Spinal cord (tissue), 10 donors: ENCODE data around the gene GNLY. TPM values are rescaled to one million over a fixed set of nuclear protein-coding genes. Genes with fewer than 3 reads are reported as not detected.

Experiments
- DNase-seq, 6 donors: peaks; one replicate each; pipeline versions ENCODE4 v3.0.0 to v3.0.0-alpha.2; 2013 to 2015; ENCODE audit warnings: low spot score in 6 of 6, low read depth in 4 of 6
- H3K27ac ChIP-seq: one replicate; pipeline ENCODE4 v1.5.1; 2013; ENCODE audit warnings: low read depth, low read length, control low read depth
- H3K27me3 ChIP-seq: one replicate; pipeline ENCODE4 v1.6.1; 2013; ENCODE audit warnings: low read length; ENCODE audit not compliant: control insufficient read depth, insufficient read depth
- H3K36me3 ChIP-seq: one replicate; pipeline ENCODE4 v1.6.1; 2013; ENCODE audit warnings: low read length; ENCODE audit not compliant: control insufficient read depth, insufficient read depth
- H3K4me1 ChIP-seq: one replicate; pipeline ENCODE4 v1.6.1; 2013; ENCODE audit warnings: low read length; ENCODE audit not compliant: control insufficient read depth, insufficient read depth
- H3K4me3 ChIP-seq: one replicate; pipeline ENCODE4 v1.5.1; 2013; ENCODE audit warnings: low read depth, low read length, control low read depth
- H3K9me3 ChIP-seq: one replicate; pipeline ENCODE4 v1.6.1; 2013; ENCODE audit warnings: low read length; ENCODE audit not compliant: control insufficient read depth, insufficient read depth
- WGBS: methylation state at CpG from one replicate; pipeline ENCODE4 v1.1.5; 2013; ENCODE audit warnings: missing lambda C conversion rate; ENCODE audit not compliant: insufficient coverage; 5-methylcytosine and 5-hydroxymethylcytosine counted together
- polyA plus RNA-seq, 2 donors: library from polyadenylated mRNA; unstranded; fragments of 120-200 nt; gene quantifications; one replicate each; pipeline ENCODE4 v1.2.1, GENCODE V29; 2013; ENCODE audit not compliant: insufficient read length in 2 of 2
- total RNA-seq, 2 donors: library from RNA; depleted of rRNA in 1 of 2; stranded (reverse); fragments of 120-200 nt in 1 of 2; fragments of >200 nt in 1 of 2; gene quantifications; one replicate each; pipeline versions ENCODE4 v1.2.3 to v1.2.4, GENCODE V29; 2013 to 2014
- donor health status: healthy.

Gene GNLY
- total and polyA plus RNA-seq, 4 donors: 0.40 to 0.80 (median 0.55) TPM; not detected in 1

- no peaks in the 10 kb centered on the region for H3K4me1 ChIP-seq
- H3K27me3 ChIP-seq: no peaks in the 10 kb centered on the region
- H3K36me3 ChIP-seq: no peaks in the 10 kb centered on the region
- no peak for DNase-seq
- H3K9me3 ChIP-seq: no peaks in the 10 kb centered on the region
- H3K4me3 ChIP-seq: no peak overlapping the region
- H3K27ac ChIP-seq: no peak overlapping the region
- WGBS: 87% methylated on average over 5 of the region's 9 CpGs
Observed at GRCh38 chr2:85672456-85672855, 21.7 kb upstream of the GNLY start.

- 82% methylated on average over 10 of the region's 11 CpGs for WGBS
- no peaks in the 10 kb centered on the region for H3K9me3 ChIP-seq
- H3K27me3 ChIP-seq: no peaks in the 10 kb centered on the region
- no peak overlapping the region for H3K4me3 ChIP-seq
- H3K27ac ChIP-seq: no peak overlapping the region
- H3K4me1 ChIP-seq: peaks cover 6% of the 10 kb centered on the region
- H3K36me3 ChIP-seq: no peaks in the 10 kb centered on the region
- no peak for DNase-seq
Observed at GRCh38 chr2:85673716-85674375, 20.3 kb upstream of the GNLY start.

GRCh38 chr2:85674417-85674816 lies 19.7 kb upstream of the GNLY start:
- Histone ChIP-seq H3K36me3 (no peaks in the 10 kb centered on the region), H3K4me3 (no peak overlapping the region), H3K9me3 (no peaks in the 10 kb centered on the region), H3K27ac (no peak overlapping the region), H3K4me1 (peaks cover 12% of the 10 kb centered on the region), H3K27me3 (no peaks in the 10 kb centered on the region)
- WGBS: 100% methylated on average over 2 of the region's 2 CpGs
- no peak for DNase-seq

- H3K36me3 ChIP-seq: no peaks in the 10 kb centered on the region
- H3K4me3 ChIP-seq: no peak overlapping the region
- H3K4me1 ChIP-seq: peaks cover 12% of the 10 kb centered on the region
- DNase-seq: no peak
- H3K27ac ChIP-seq: no peak overlapping the region
- WGBS: 92% methylated on average over 5 of the region's 6 CpGs
- no peaks in the 10 kb centered on the region for H3K9me3 ChIP-seq
- no peaks in the 10 kb centered on the region for H3K27me3 ChIP-seq
Observed at GRCh38 chr2:85675427-85675826, 18.7 kb upstream of the GNLY start.

GRCh38 chr2:85675866-85676548 lies 18.2 kb upstream of the GNLY start:
- no peak overlapping the region for H3K27ac ChIP-seq
- no peak for DNase-seq
- 74% methylated on average over 6 of the region's 6 CpGs for WGBS

GRCh38 chr2:85678377-85678776 lies 15.8 kb upstream of the GNLY start:
- H3K4me1 ChIP-seq: peaks cover 12% of the 10 kb centered on the region
- H3K4me3 ChIP-seq: no peak overlapping the region
- H3K27ac ChIP-seq: no peak overlapping the region
- no peaks in the 10 kb centered on the region for H3K27me3 ChIP-seq
- 78% methylated on average over 3 of the region's 3 CpGs for WGBS
- no peaks in the 10 kb centered on the region for H3K36me3 ChIP-seq
- DNase-seq: no peak
- H3K9me3 ChIP-seq: no peaks in the 10 kb centered on the region

More at GRCh38 chr2:85675866-85676548, 18.2 kb upstream of the GNLY start:
- Histone ChIP-seq H3K36me3 (no peaks in the 10 kb centered on the region), H3K9me3 (no peaks in the 10 kb centered on the region), H3K27me3 (no peaks in the 10 kb centered on the region), H3K4me3 (no peak overlapping the region), H3K4me1 (peaks cover 12% of the 10 kb centered on the region)

- H3K27me3 ChIP-seq: no peaks in the 10 kb centered on the region
- no peaks in the 10 kb centered on the region for H3K9me3 ChIP-seq
- peak; percentile 19 to 86 (median 36) for DNase-seq
- WGBS: 15% methylated on average over 21 of the region's 25 CpGs
- no peak overlapping the region for H3K27ac ChIP-seq
- H3K36me3 ChIP-seq: no peaks in the 10 kb centered on the region
- H3K4me1 ChIP-seq: peaks cover 12% of the 10 kb centered on the region
- no peak overlapping the region for H3K4me3 ChIP-seq
Observed at GRCh38 chr2:85678794-85679672, 15.1 kb upstream of the GNLY start.

- Histone ChIP-seq H3K27ac (no peak overlapping the region), H3K36me3 (no peaks in the 10 kb centered on the region), H3K9me3 (no peaks in the 10 kb centered on the region), H3K4me1 (peaks cover 12% of the 10 kb centered on the region), H3K4me3 (no peak overlapping the region), H3K27me3 (no peaks in the 10 kb centered on the region)
- DNase-seq: peak in 1 of 6 donors; percentile 10
- WGBS: no CpG with 5 or more reads among the region's 2 CpGs
Observed at GRCh38 chr2:85680707-85681371, 13.3 kb upstream of the GNLY start.

GRCh38 chr2:85681372-85681763 lies 12.8 kb upstream of the GNLY start:
- Histone ChIP-seq H3K27me3 (no peaks in the 10 kb centered on the region), H3K36me3 (no peaks in the 10 kb centered on the region), H3K4me3 (no peak overlapping the region), H3K4me1 (peaks cover 12% of the 10 kb centered on the region), H3K9me3 (no peaks in the 10 kb centered on the region), H3K27ac (no peak overlapping the region)
- no peak for DNase-seq
- 89% methylated on average over 5 of the region's 5 CpGs for WGBS
